ENCODE data around the gene TPGS2.

DNA sequence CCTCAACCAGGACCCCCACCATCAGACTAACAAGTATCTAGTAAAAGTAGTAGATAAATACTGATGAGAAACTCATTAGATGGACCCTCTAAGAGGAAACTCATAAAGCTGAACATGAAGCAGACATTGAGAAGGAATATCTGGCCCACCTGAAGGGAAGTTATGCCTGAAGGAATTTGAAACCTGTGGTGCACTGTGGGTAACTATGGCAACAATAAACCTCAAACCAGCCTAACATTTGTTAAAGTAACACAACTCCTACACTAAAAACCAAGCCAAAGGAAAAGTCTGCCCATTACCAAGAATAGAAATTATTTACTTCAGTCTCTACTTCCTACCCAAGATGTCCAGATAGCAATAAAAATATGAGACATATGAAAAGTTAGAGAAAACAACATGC, 43.5 kb upstream of the TPGS2 start:
- TF ChIP-seq, protein P1, sequence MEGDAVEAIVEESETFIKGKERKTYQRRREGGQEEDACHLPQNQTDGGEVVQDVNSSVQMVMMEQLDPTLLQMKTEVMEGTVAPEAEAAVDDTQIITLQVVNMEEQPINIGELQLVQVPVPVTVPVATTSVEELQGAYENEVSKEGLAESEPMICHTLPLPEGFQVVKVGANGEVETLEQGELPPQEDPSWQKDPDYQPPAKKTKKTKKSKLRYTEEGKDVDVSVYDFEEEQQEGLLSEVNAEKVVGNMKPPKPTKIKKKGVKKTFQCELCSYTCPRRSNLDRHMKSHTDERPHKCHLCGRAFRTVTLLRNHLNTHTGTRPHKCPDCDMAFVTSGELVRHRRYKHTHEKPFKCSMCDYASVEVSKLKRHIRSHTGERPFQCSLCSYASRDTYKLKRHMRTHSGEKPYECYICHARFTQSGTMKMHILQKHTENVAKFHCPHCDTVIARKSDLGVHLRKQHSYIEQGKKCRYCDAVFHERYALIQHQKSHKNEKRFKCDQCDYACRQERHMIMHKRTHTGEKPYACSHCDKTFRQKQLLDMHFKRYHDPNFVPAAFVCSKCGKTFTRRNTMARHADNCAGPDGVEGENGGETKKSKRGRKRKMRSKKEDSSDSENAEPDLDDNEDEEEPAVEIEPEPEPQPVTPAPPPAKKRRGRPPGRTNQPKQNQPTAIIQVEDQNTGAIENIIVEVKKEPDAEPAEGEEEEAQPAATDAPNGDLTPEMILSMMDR (conservative IDR thresholded peaks at IDR 0.05; ENCODE audit: low read length) = no peak
- TF ChIP-seq EZH2phosphoT487 (IDR thresholded peaks at IDR 0.05; ENCODE audit: borderline replicate concordance, low read depth, low read length) = no peak

All from OCI-LY7 (cell line).